ENCODE measurements around the gene LEKR1. TPM values are rescaled to one million over a fixed set of nuclear protein-coding genes. Genes with fewer than 3 reads are reported as not detected.

LEKR1 gene
- total RNA-seq, 1 donor from 2014 or later = 3.4 TPM

GRCh38 chr3:156825795-156826143, 384 bp upstream of the LEKR1 start:
- Mint-ChIP-seq H3K36me3 (peaks cover 1% of the 10 kb centered on the region), H3K27ac (peak overlapping the region; percentile 97), H3K27me3 (ENCODE audit: low read depth) (no peaks in the 10 kb centered on the region), H3K4me3 (peak overlapping the region; percentile 86), H3K4me1 (peaks cover 28% of the 10 kb centered on the region), H3K9me3 (no peaks in the 10 kb centered on the region)
- no peak for DNase-seq (ENCODE audit: low spot score in 2 of 2, unreplicated experiment in 2 of 2)
- TF ChIP-seq CTCF (IDR thresholded peaks at IDR 0.05; ENCODE audit: unreplicated experiment) = no peak

DNA sequence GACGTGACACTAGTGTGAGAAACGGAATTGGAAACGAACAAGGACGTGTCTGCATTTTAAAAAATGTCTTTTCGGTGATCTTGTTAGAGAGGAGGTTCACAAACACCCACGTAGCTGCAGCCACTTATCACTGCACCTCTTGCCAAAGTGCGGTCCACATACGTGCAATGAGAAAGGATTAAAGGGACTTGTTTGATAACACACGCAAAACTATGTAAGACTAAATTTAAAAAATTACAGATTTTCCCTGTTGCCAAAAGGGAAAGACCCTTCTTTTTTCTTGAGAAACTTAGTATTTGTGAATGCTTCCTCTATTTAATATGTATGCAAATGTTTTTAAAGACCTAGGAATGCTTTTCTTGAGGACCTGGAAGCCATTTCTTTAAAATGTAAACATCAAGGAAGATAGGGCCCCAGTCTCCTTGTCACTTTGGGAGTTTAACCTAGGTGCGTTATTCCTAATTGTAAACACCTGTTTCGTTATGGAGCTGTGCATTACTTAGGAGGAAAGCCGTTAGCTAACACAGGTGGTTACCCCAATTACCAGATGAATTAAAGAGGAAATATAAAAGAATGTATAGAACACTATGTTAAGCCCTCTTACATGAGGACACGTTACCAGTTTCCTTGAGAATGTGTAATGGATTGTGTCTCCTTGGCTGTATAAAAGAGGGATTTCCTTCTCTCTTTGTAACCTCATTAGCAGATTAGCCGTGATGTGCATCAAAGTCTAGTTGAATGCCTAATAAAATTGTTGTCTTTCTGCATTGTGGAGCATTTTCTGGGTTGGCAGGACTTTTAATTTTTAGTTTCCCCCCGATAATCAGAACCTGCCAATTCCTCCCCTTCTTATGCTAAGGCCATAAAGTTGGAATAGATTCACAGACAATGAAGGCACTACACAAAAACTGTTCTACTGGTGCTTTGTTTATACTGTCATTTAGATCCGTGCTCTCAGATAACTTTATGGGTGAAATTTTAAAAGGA, 1.0 kb downstream of the LEKR1 start:
- no peaks in the 10 kb centered on the region for H3K27me3 Mint-ChIP-seq (ENCODE audit: low read depth)
- peaks cover 4% of the 10 kb centered on the region for H3K36me3 Mint-ChIP-seq
- H3K27ac Mint-ChIP-seq = peak overlapping the region; percentile 97
- H3K4me3 Mint-ChIP-seq = peak overlapping the region; percentile 86
- no peak for DNase-seq (ENCODE audit: low spot score in 2 of 2, unreplicated experiment in 2 of 2)
- no peak for TF ChIP-seq CTCF (IDR thresholded peaks at IDR 0.05; ENCODE audit: unreplicated experiment)
- H3K9me3 Mint-ChIP-seq = no peaks in the 10 kb centered on the region
- H3K4me1 Mint-ChIP-seq = peaks cover 28% of the 10 kb centered on the region

GRCh38 chr3:156831006-156831405, 4.9 kb downstream of the LEKR1 start:
- Mint-ChIP-seq H3K27ac (no peak overlapping the region), H3K27me3 (ENCODE audit: low read depth) (no peaks in the 10 kb centered on the region), H3K4me1 (peaks cover 20% of the 10 kb centered on the region), H3K36me3 (peaks cover 4% of the 10 kb centered on the region), H3K9me3 (no peaks in the 10 kb centered on the region), H3K4me3 (no peak overlapping the region)
- no peak for TF ChIP-seq CTCF (IDR thresholded peaks at IDR 0.05; ENCODE audit: unreplicated experiment)
- no peak for DNase-seq (ENCODE audit: low spot score in 2 of 2, unreplicated experiment in 2 of 2)

GRCh38 chr3:156834435-156834834, 8.3 kb downstream of the LEKR1 start:
- H3K9me3 Mint-ChIP-seq = no peaks in the 10 kb centered on the region
- H3K27me3 Mint-ChIP-seq (ENCODE audit: low read depth) = no peaks in the 10 kb centered on the region
- H3K36me3 Mint-ChIP-seq = peaks cover 4% of the 10 kb centered on the region
- H3K27ac Mint-ChIP-seq = no peak overlapping the region
- DNase-seq (ENCODE audit: low spot score in 2 of 2, unreplicated experiment in 2 of 2) = no peak
- TF ChIP-seq CTCF (IDR thresholded peaks at IDR 0.05; ENCODE audit: unreplicated experiment) = no peak
- no peak overlapping the region for H3K4me3 Mint-ChIP-seq
- peaks cover 14% of the 10 kb centered on the region for H3K4me1 Mint-ChIP-seq

GRCh38 chr3:156834962-156835535, 8.9 kb downstream of the LEKR1 start:
- Mint-ChIP-seq H3K9me3 (no peaks in the 10 kb centered on the region), H3K36me3 (peaks cover 4% of the 10 kb centered on the region), H3K4me1 (peaks cover 14% of the 10 kb centered on the region), H3K27ac (no peak overlapping the region), H3K4me3 (no peak overlapping the region), H3K27me3 (ENCODE audit: low read depth) (no peaks in the 10 kb centered on the region)
- no peak for TF ChIP-seq CTCF (IDR thresholded peaks at IDR 0.05; ENCODE audit: unreplicated experiment)
- DNase-seq (ENCODE audit: low spot score in 2 of 2, unreplicated experiment in 2 of 2) = no peak
